Panc1 (cell line): Measurements from ENCODE around the gene ZNF335. TPM values are rescaled to one million over a fixed set of nuclear protein-coding genes. Genes with fewer than 3 reads are reported as not detected.

Experiments used
- ATAC-seq: fragments of 200-7000 bp; cut with Tn5 transposase; 2 replicates; pipeline ENCODE4 v1.9.1; 2020; ENCODE audit warnings: mild to moderate bottlenecking, moderate library complexity
- BruUV-seq: library from RNA; stranded (reverse); fragments of 400-500 nt; replicated peaks from 2 replicates; lab custom pipeline; 2021; lab: Mats Ljungman, UMichigan
- CTCF ChIA-PET: fragments of 300-600 bp; sonication (Branson Sonifier 250); formaldehyde crosslinking; loops from one replicate; lab custom pipeline; 2022; ENCODE audit warnings: antibody characterized with exemption; lab: Charles Lee
- POLR2A ChIA-PET: fragments of 300-600 bp; sonication (Branson Sonifier 250); formaldehyde crosslinking; loops from one replicate; lab custom pipeline; 2022; ENCODE audit warnings: antibody characterized with exemption; lab: Charles Lee
- DNase-seq: peaks from one replicate; pipeline ENCODE4 v3.0.0-alpha.2; 2010; ENCODE audit warnings: low read depth, low spot score
- H3K27ac ChIP-seq: 2 replicates; pipeline ENCODE4 v1.5.1; 2011; ENCODE audit warnings: mild to moderate bottlenecking, low read length, inconsistent platforms
- H3K27me3 ChIP-seq: fragments of 200-500 bp; sonication (Bioruptor generic); 2 replicates; pipeline ENCODE4 v1.6.0; 2014; ENCODE audit warnings: low read length, inconsistent platforms; ENCODE audit not compliant: control insufficient read depth, insufficient read depth
- H3K36me3 ChIP-seq: fragments of 200-500 bp; sonication (Bioruptor generic); 2 replicates; pipeline ENCODE4 v1.5.1; 2014; ENCODE audit warnings: inconsistent platforms, mild to moderate bottlenecking, low read length, moderate library complexity; ENCODE audit not compliant: control insufficient read depth, insufficient read depth
- H3K4me1 ChIP-seq: 2 replicates; pipeline ENCODE4 v1.5.1; 2011; ENCODE audit warnings: inconsistent platforms, mild to moderate bottlenecking, low read length, moderate library complexity; ENCODE audit not compliant: control insufficient read depth, insufficient read depth
- H3K4me3 ChIP-seq, 2 experiments: 2 replicates each; pipeline ENCODE4 v1.5.1; 2011 to 2012; ENCODE audit warnings: low read depth in 2 of 2, low read length in 2 of 2, mild to moderate bottlenecking in 2 of 2, inconsistent platforms in 1 of 2, moderate library complexity in 1 of 2
- H3K9me3 ChIP-seq: fragments of 200-500 bp; sonication (Bioruptor generic); 2 replicates; pipeline ENCODE4 v1.5.1; 2014; ENCODE audit warnings: low read depth, mild to moderate bottlenecking, inconsistent platforms, low read length, moderate library complexity; ENCODE audit not compliant: control insufficient read depth, insufficient read depth
- POLR2AphosphoS5 ChIP-seq: IDR thresholded peaks from 2 replicates; pipeline ENCODE4 v1.6.1; 2012; ENCODE audit warnings: mild to moderate bottlenecking, low read depth, low read length, moderate library complexity
- SIN3A ChIP-seq: IDR thresholded peaks from 2 replicates; pipeline ENCODE4 v1.6.1; 2012; ENCODE audit warnings: low read depth, mild to moderate bottlenecking, low read length, moderate library complexity, borderline replicate concordance; ENCODE audit not compliant: insufficient read depth
- TCF7L2 ChIP-seq: IDR thresholded peaks from 2 replicates; pipeline ENCODE4 v1.6.1; 2011; ENCODE audit warnings: mild to moderate bottlenecking, low read depth, low read length, inconsistent platforms
- in situ Hi-C: cut with HindIII; loops from 2 replicates; pipeline ENCODE4 v1.10.0; 2016; ENCODE audit warnings: low sequenced_read_pairs, low pct_unique_long_range_greater_than_20kb
- intact Hi-C: fragments of 100-400 bp; cut with micrococcal nuclease; formaldehyde crosslinking; loops from one replicate; pipeline ENCODE4 v1.10.0; 2022; ENCODE audit not compliant: unreplicated experiment
- total RNA-seq: library from RNA; stranded (reverse); gene quantifications from one replicate; pipeline ENCODE4 v1.2.1, GENCODE V29; 2021; ENCODE audit not compliant: unreplicated experiment
- TF ChIP-seq, protein P1 (sequence below), 2 experiments: IDR thresholded peaks; 2 replicates each; pipeline ENCODE4 v1.6.1; 2011 to 2012; ENCODE audit warnings: low read depth in 2 of 2, control low read depth in 1 of 2, low read length in 1 of 2, mild to moderate bottlenecking in 1 of 2, moderate library complexity in 1 of 2; ENCODE audit not compliant: insufficient read depth in 1 of 2
- TF ChIP-seq, protein P2 (sequence below): fragments of 450-650 bp; IDR thresholded peaks from 2 replicates; pipeline ENCODE4 v1.5.1; 2017; ENCODE audit warnings: mild to moderate bottlenecking

The ZNF335 gene
- total RNA-seq, 1 experiment from 2014 or later = 31.1 TPM

DNA sequence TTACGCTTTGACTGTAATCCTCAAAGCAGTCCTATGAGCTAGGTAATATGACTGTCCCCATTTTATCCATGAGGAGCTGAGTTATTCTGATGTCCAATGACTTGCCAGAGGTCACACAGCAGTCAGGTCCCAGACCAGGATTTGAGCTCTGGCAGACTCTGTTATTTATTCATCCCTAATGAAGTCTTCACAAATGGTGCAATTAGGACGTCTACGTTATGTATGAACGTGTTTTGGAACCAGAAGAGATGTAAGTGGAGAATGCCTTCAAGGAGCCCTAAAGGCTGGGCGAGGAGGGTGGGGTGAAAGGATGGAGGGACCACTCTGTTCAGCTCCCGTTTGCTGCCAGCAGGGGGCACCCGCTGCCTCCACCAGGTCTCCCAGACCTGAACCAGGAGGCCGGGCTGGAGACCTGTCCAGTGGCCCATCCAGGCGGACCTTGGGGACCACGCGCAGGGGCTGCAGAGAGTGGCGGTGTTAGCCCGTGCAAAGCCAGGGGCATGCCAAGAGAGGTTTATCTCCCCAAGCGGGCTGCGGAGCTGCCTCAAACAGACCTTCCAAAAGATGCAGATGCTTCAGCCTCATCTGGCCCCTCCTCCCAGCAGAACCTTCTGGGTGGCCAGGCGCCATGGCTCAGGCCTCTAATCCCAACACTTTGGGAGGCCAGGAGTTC lies 15.2 kb upstream of the ZNF335 start:
- intact Hi-C loops = no loop called here
- TF ChIP-seq POLR2AphosphoS5 = no peak
- no peak for TF ChIP-seq TCF7L2
- TF ChIP-seq, protein P1, sequence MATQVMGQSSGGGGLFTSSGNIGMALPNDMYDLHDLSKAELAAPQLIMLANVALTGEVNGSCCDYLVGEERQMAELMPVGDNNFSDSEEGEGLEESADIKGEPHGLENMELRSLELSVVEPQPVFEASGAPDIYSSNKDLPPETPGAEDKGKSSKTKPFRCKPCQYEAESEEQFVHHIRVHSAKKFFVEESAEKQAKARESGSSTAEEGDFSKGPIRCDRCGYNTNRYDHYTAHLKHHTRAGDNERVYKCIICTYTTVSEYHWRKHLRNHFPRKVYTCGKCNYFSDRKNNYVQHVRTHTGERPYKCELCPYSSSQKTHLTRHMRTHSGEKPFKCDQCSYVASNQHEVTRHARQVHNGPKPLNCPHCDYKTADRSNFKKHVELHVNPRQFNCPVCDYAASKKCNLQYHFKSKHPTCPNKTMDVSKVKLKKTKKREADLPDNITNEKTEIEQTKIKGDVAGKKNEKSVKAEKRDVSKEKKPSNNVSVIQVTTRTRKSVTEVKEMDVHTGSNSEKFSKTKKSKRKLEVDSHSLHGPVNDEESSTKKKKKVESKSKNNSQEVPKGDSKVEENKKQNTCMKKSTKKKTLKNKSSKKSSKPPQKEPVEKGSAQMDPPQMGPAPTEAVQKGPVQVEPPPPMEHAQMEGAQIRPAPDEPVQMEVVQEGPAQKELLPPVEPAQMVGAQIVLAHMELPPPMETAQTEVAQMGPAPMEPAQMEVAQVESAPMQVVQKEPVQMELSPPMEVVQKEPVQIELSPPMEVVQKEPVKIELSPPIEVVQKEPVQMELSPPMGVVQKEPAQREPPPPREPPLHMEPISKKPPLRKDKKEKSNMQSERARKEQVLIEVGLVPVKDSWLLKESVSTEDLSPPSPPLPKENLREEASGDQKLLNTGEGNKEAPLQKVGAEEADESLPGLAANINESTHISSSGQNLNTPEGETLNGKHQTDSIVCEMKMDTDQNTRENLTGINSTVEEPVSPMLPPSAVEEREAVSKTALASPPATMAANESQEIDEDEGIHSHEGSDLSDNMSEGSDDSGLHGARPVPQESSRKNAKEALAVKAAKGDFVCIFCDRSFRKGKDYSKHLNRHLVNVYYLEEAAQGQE (IDR thresholded peaks at IDR 0.05; ENCODE audit: insufficient read depth in 1 of 2, low read depth in 2 of 2, low read length in 1 of 2) = 0 out of 4 replicates have a peak, but pooled peaks of 1 of the 2 experiments have one; percentile 46
- no peak for TF ChIP-seq SIN3A
- TF ChIP-seq, protein P2, sequence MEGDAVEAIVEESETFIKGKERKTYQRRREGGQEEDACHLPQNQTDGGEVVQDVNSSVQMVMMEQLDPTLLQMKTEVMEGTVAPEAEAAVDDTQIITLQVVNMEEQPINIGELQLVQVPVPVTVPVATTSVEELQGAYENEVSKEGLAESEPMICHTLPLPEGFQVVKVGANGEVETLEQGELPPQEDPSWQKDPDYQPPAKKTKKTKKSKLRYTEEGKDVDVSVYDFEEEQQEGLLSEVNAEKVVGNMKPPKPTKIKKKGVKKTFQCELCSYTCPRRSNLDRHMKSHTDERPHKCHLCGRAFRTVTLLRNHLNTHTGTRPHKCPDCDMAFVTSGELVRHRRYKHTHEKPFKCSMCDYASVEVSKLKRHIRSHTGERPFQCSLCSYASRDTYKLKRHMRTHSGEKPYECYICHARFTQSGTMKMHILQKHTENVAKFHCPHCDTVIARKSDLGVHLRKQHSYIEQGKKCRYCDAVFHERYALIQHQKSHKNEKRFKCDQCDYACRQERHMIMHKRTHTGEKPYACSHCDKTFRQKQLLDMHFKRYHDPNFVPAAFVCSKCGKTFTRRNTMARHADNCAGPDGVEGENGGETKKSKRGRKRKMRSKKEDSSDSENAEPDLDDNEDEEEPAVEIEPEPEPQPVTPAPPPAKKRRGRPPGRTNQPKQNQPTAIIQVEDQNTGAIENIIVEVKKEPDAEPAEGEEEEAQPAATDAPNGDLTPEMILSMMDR = peak; percentile 96
- no peaks in the 10 kb centered on the region for H3K36me3 ChIP-seq
- in situ Hi-C loops = no loop called here
- no peaks in the 10 kb centered on the region for H3K27me3 ChIP-seq
- no peaks in the 10 kb centered on the region for H3K9me3 ChIP-seq
- POLR2A ChIA-PET = interaction anchor here (0.6 kb wide), 1 partner anchor 53 kb away, joined by 5 read pairs; no protein-coding TSS in a partner anchor
- H3K4me3 ChIP-seq = no peak overlapping the region
- no TSS peak for BruUV-seq
- CTCF ChIA-PET = interaction anchor here (0.5 to 3.7 kb wide), 7 partner anchors 15 to 976 kb away, joined by 3 to 32 read pairs (median 3); partner anchors contain the start of genes CTSA, NEURL2 and ZNF335
- peaks cover 2% of the 10 kb centered on the region; the same call in 1 of the 2 replicates for H3K4me1 ChIP-seq
- DNase-seq (no peak), ATAC-seq (peak; percentile 98)
- no peak overlapping the region for H3K27ac ChIP-seq

DNA sequence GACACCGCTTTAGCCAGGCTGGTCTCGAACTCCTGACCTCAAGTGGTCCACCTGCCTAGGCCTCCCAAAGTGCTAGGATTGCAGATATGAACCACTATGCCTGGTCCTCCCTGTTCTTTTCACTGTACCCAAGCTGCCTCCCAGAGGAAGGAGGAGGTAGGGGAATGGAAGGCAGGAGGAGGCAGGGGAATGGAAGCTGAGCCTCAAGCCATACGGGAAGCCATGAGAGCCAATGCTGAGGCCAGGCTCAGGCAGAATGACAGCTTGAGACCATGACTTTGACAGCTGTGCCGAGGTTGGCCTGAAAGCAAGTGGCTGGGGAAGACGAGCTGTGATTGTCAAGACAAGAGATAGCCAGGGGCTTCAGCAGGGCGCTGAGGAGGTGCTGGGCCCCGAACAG lies 13.6 kb upstream of the ZNF335 start:
- peaks cover 2% of the 10 kb centered on the region; the same call in 1 of the 2 replicates for H3K4me1 ChIP-seq
- peak; percentile 46; the same call in 1 of the 2 replicates for ATAC-seq
- H3K9me3 ChIP-seq = no peaks in the 10 kb centered on the region
- TF ChIP-seq POLR2AphosphoS5 = no peak
- TF ChIP-seq TCF7L2 = no peak
- TF ChIP-seq, protein P1 (IDR thresholded peaks at IDR 0.05; ENCODE audit: insufficient read depth in 1 of 2, low read depth in 2 of 2, low read length in 1 of 2) = no peak
- no peak for TF ChIP-seq SIN3A
- TF ChIP-seq, protein P2 = no peak
- no peak overlapping the region for H3K4me3 ChIP-seq
- intact Hi-C loops (no loop called here), in situ Hi-C loops (no loop called here)
- ChIA-PET POLR2A (interaction anchor here (0.6 kb wide), 1 partner anchor 50 kb away, joined by 7 read pairs; no protein-coding TSS in a partner anchor), CTCF (interaction anchor here (3.7 kb wide), 1 partner anchor 28 kb away, joined by 32 read pairs; no protein-coding TSS in a partner anchor)
- no peak for DNase-seq
- no TSS peak for BruUV-seq
- H3K27ac ChIP-seq = no peak overlapping the region
- H3K36me3 ChIP-seq = no peaks in the 10 kb centered on the region
- H3K27me3 ChIP-seq = no peaks in the 10 kb centered on the region
